HFFc6 (cell line): ENCODE results near the gene MAPKAP1. TPM values are rescaled to one million over a fixed set of nuclear protein-coding genes. Genes with fewer than 3 reads are reported as not detected.

Experiments used
- DNase-seq: peaks from one replicate; pipeline ENCODE4 v3.0.0-alpha.2; 2018
- H3K27ac Mint-ChIP-seq: 2 replicates; pipeline ENCODE4 v1.8.0; 2020; ENCODE audit warnings: mild to moderate bottlenecking, mixed read lengths
- H3K27me3 Mint-ChIP-seq: 2 replicates; pipeline ENCODE4 v1.8.0; 2021; ENCODE audit warnings: mild to moderate bottlenecking, moderate library complexity, mixed read lengths; ENCODE audit not compliant: insufficient read depth
- H3K36me3 Mint-ChIP-seq: 2 replicates; pipeline ENCODE4 v1.8.0; 2021; ENCODE audit warnings: low read depth, mixed read lengths
- H3K4me1 Mint-ChIP-seq: 2 replicates; pipeline ENCODE4 v1.8.0; 2020; ENCODE audit warnings: low read depth, mixed read lengths
- H3K4me3 Mint-ChIP-seq: 2 replicates; pipeline ENCODE4 v1.8.0; 2020; ENCODE audit warnings: mild to moderate bottlenecking, moderate library complexity, mixed read lengths
- H3K9me3 Mint-ChIP-seq: 2 replicates; pipeline ENCODE4 v1.8.0; 2020; ENCODE audit warnings: mild to moderate bottlenecking, mixed read lengths
- CTCF ChIP-seq: fragments of 200-600 bp; sonication (generic); IDR thresholded peaks from 2 replicates; pipeline ENCODE4 v1.5.0; 2021; ENCODE audit warnings: antibody characterized with exemption, mild to moderate bottlenecking
- total RNA-seq, 6 experiments: library from RNA; stranded (reverse); fragmentation: NEBNext Ultra II Directional; extraction: Animal tissue kit (Norgen Biotek cat#: 25700); gene quantifications; 2 replicates in 1 of 6; 3 replicates in 5 of 6; pipeline ENCODE4 v1.2.3, GENCODE V29; 2021

The MAPKAP1 gene
- total RNA-seq, 6 experiments from 2014 or later = 115 to 167 (median 130) TPM

DNA sequence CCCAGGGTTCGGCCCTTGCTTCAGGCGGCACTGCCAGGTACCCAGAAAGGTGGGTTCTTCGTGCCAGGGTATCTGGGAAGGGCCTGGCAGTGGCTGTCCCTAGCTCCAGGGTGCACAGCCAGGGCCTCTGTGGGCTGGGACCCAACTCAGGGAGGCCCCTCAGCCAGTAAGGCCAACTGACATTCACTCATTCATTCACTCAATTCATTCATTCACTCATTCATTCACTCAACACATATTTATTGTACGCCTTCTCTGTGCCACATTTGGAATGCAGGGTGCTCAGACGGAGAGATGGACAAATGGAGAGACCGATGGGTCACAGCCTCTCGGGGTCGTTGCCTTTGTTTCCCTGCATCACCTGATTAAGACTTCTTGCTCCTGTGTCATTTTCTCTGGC lies 290.5 kb downstream of the MAPKAP1 start:
- no peaks in the 10 kb centered on the region for H3K36me3 Mint-ChIP-seq
- no peak for TF ChIP-seq CTCF
- H3K27me3 Mint-ChIP-seq = no peaks in the 10 kb centered on the region; the same call in 1 of the 2 replicates
- H3K27ac Mint-ChIP-seq = no peak overlapping the region
- no peak overlapping the region for H3K4me3 Mint-ChIP-seq
- DNase-seq = no peak
- peaks cover 5% of the 10 kb centered on the region; the same call in 1 of the 2 replicates for H3K4me1 Mint-ChIP-seq
- no peaks in the 10 kb centered on the region for H3K9me3 Mint-ChIP-seq

GRCh38 chr9:125415583-125416460 lies 291.2 kb downstream of the MAPKAP1 start:
- no peak for DNase-seq
- no peaks in the 10 kb centered on the region for H3K36me3 Mint-ChIP-seq
- no peaks in the 10 kb centered on the region; the same call in 1 of the 2 replicates for H3K27me3 Mint-ChIP-seq
- TF ChIP-seq CTCF = no peak
- no peak overlapping the region for H3K4me3 Mint-ChIP-seq
- H3K9me3 Mint-ChIP-seq = no peaks in the 10 kb centered on the region
- H3K4me1 Mint-ChIP-seq = peaks cover 5% of the 10 kb centered on the region; the same call in 1 of the 2 replicates
- no peak overlapping the region for H3K27ac Mint-ChIP-seq

DNA sequence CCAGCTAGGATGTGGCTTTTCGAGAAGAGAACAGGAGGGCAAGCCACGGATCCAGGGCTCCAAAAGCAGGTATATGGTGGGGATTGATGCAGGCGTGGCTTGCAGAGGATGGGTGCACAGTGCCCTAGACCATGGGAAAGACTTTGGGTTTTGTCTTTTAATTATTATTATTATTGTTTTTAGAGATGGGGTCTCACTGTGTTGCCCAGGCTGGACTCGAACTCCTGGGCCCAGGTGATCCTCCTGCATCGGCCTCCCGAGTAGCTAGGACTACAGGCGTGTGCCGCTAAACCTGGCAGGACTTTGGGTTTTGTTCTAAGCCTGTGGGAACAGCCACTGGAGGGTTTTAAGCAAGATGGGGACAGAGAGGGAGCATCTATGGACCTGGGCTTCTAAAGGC lies 293.4 kb downstream of the MAPKAP1 start:
- Mint-ChIP-seq H3K4me1 (peaks cover 13% of the 10 kb centered on the region; the same call in 1 of the 2 replicates), H3K36me3 (peaks cover 8% of the 10 kb centered on the region; the same call in 1 of the 2 replicates), H3K27ac (no peak overlapping the region), H3K9me3 (peaks cover 8% of the 10 kb centered on the region), H3K4me3 (no peak overlapping the region), H3K27me3 (no peaks in the 10 kb centered on the region; the same call in 1 of the 2 replicates)
- no peak for TF ChIP-seq CTCF
- DNase-seq = no peak

DNA sequence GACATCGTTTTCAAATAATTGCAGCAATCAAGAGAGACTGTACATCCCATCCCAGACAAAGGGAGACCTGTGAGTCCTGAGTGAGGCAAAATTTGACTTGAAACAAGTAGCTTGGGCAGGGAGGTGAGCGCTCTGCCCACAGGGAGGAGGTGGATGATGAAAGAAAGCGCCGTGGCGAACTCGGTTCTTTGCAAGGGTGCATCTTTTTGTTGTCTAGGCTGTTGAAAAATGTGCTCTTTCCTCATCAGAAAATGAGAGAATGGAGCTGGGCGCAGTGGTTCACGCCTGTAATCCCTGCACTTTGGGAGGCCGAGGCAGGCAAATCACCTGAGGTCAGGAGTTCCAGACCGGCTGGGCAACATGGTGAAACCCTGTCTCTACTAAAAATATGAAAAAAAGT lies 294.8 kb downstream of the MAPKAP1 start:
- Mint-ChIP-seq H3K36me3 (peaks cover 8% of the 10 kb centered on the region; the same call in 1 of the 2 replicates), H3K4me1 (peaks cover 13% of the 10 kb centered on the region; the same call in 1 of the 2 replicates), H3K4me3 (no peak overlapping the region), H3K27ac (no peak overlapping the region), H3K27me3 (peaks cover 2% of the 10 kb centered on the region; the same call in 1 of the 2 replicates), H3K9me3 (peaks cover 8% of the 10 kb centered on the region)
- no peak for DNase-seq
- no peak for TF ChIP-seq CTCF

DNA sequence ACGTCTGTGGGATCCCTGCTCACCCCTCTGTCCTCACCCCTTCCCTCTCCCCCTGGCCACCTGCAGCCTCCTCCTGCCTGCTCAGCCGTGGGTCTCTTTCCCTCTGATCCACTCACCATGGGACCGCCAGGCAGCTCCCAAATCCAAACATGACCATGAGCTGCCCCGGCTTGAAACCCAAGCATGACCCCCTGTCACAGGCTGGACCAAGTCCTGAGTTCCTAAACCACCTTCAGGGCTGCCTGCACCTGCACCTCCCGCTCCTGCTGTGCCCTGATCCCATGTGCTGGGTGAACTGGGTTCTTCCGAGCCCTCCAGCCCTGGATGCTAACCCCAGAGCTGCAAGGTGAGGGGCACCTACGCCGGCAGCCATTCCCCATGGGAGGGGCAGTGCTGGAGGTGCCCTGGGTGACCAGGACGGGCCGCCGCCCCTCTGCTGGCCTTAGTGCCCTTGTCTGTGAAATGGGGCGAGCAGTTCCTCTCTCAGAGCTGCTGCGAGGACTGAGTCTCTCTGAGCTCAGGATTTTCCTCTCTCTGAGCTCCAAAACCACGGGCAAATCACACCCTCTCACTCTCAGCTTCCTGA lies 295.7 kb downstream of the MAPKAP1 start:
- H3K4me1 Mint-ChIP-seq = peaks cover 22% of the 10 kb centered on the region
- peaks cover 2% of the 10 kb centered on the region; the same call in 1 of the 2 replicates for H3K27me3 Mint-ChIP-seq
- peaks cover 8% of the 10 kb centered on the region for H3K9me3 Mint-ChIP-seq
- DNase-seq = no peak
- no peak overlapping the region for H3K4me3 Mint-ChIP-seq
- peaks cover 8% of the 10 kb centered on the region; the same call in 1 of the 2 replicates for H3K36me3 Mint-ChIP-seq
- TF ChIP-seq CTCF = no peak
- no peak overlapping the region for H3K27ac Mint-ChIP-seq
